Uterus (tissue), 4 donors: ENCODE data around the gene UBAP2. TPM values are rescaled to one million over a fixed set of nuclear protein-coding genes. Genes with fewer than 3 reads are reported as not detected.

ENCODE experiments used
- DNase-seq, 2 donors: peaks; one replicate each; pipeline ENCODE4 v3.0.0-alpha.2; 2019 to 2020
- H3K27ac ChIP-seq, 2 donors: fragments of 200-600 bp; sonication (generic); 1 replicate in 1 of 2; 2 replicates in 1 of 2; pipeline ENCODE4 v1.5.1; 2016 to 2018
- H3K27me3 ChIP-seq, 2 donors: fragments of 200-600 bp; sonication (generic); one replicate each; pipeline ENCODE4 v1.5.1; 2018 to 2019; ENCODE audit warnings: control low read depth in 1 of 2
- H3K36me3 ChIP-seq, 2 donors: fragments of 200-600 bp; sonication (generic); one replicate each; pipeline ENCODE4 v1.5.1; 2019; ENCODE audit warnings: control low read depth in 1 of 2
- H3K4me1 ChIP-seq, 2 donors: fragments of 200-600 bp; sonication (generic); one replicate each; pipeline ENCODE4 v1.5.1; 2018 to 2019; ENCODE audit warnings: control low read depth in 1 of 2
- H3K4me3 ChIP-seq, 2 donors: fragments of 200-600 bp; sonication (generic); 1 replicate in 1 of 2; 2 replicates in 1 of 2; pipeline ENCODE4 v1.5.1; 2018 to 2019; ENCODE audit warnings: mild to moderate bottlenecking in 1 of 2
- H3K9me3 ChIP-seq, 2 donors: fragments of 200-600 bp; sonication (generic); one replicate each; pipeline ENCODE4 v1.5.1; 2019; ENCODE audit warnings: control low read depth in 1 of 2
- CTCF ChIP-seq, 4 experiments: fragments of 200-600 bp in 2 of 4; fragments of 450-650 bp in 2 of 4; sonication (generic) in 2 of 4; IDR thresholded peaks; one replicate each; pipeline ENCODE4 v1.5.1; 2016 to 2019; ENCODE audit warnings: antibody characterized with exemption in 4 of 4, mild to moderate bottlenecking in 2 of 4, moderate library complexity in 1 of 4
- POLR2A ChIP-seq, 2 donors: fragments of 450-650 bp; IDR thresholded peaks; one replicate each; pipeline ENCODE4 v1.6.1; 2016; ENCODE audit warnings: antibody characterized with exemption in 2 of 2, mild to moderate bottlenecking in 1 of 2, moderate library complexity in 1 of 2
- intact Hi-C: fragments of 100-400 bp; cut with DNase I; formaldehyde crosslinking; loops from one replicate; pipeline ENCODE4 v1.15.1; 2023; ENCODE audit warnings: low total_unique reads
- total RNA-seq, 4 donors: library from RNA; depleted of rRNA in 3 of 4; stranded (reverse); fragments of >200 nt in 3 of 4; gene quantifications; one replicate each; pipeline versions ENCODE4 v1.1.0 to v1.2.4, GENCODE V29; 2014 to 2023
- donor health status: DM: yes; HTN: yes; CAD: no.

Gene UBAP2
- total RNA-seq, 4 donors from 2014 or later: 9.2 to 110 (median 51.3) TPM

- intact Hi-C loops: no loop called here
- TF ChIP-seq POLR2A (IDR thresholded peaks at IDR 0.05): no peak
- TF ChIP-seq CTCF (IDR thresholded peaks at IDR 0.05): no peak
Measured at GRCh38 chr9:33917036-33917435, 131.7 kb downstream of the UBAP2 start.

GRCh38 chr9:33914887-33915628, 133.6 kb downstream of the UBAP2 start:
- no peak for DNase-seq
- TF ChIP-seq POLR2A (IDR thresholded peaks at IDR 0.05) (no peak), CTCF (IDR thresholded peaks at IDR 0.05) (no peak)

More at GRCh38 chr9:33917036-33917435, 131.7 kb downstream of the UBAP2 start:
- H3K27me3 ChIP-seq: no peaks in the 10 kb centered on the region
- DNase-seq: no peak
- H3K36me3 ChIP-seq: no peaks in the 10 kb centered on the region
- no peak overlapping the region for H3K27ac ChIP-seq
- H3K4me3 ChIP-seq: no peak overlapping the region
- no peaks in the 10 kb centered on the region for H3K9me3 ChIP-seq
- no peaks in the 10 kb centered on the region for H3K4me1 ChIP-seq

GRCh38 chr9:33913541-33913940, 135.1 kb downstream of the UBAP2 start:
- intact Hi-C loops: no loop called here
- TF ChIP-seq POLR2A (IDR thresholded peaks at IDR 0.05) (no peak), CTCF (IDR thresholded peaks at IDR 0.05) (no peak)
- no peaks in the 10 kb centered on the region for H3K9me3 ChIP-seq
- no peak for DNase-seq
- peaks cover 0 to 3% of the 10 kb centered on the region in 2 donors for H3K4me1 ChIP-seq
- H3K4me3 ChIP-seq: no peak overlapping the region
- no peak overlapping the region for H3K27ac ChIP-seq
- no peaks in the 10 kb centered on the region for H3K27me3 ChIP-seq
- H3K36me3 ChIP-seq: no peaks in the 10 kb centered on the region

More at GRCh38 chr9:33914887-33915628, 133.6 kb downstream of the UBAP2 start:
- intact Hi-C loops: no loop called here
- H3K9me3 ChIP-seq: no peaks in the 10 kb centered on the region
- H3K4me3 ChIP-seq: no peak overlapping the region
- H3K27ac ChIP-seq: no peak overlapping the region
- no peaks in the 10 kb centered on the region for H3K27me3 ChIP-seq
- H3K36me3 ChIP-seq: no peaks in the 10 kb centered on the region
- H3K4me1 ChIP-seq: peaks cover 0 to under 1% of the 10 kb centered on the region in 2 donors

- no peaks in the 10 kb centered on the region for H3K9me3 ChIP-seq
- TF ChIP-seq POLR2A (IDR thresholded peaks at IDR 0.05) (no peak), CTCF (IDR thresholded peaks at IDR 0.05) (no peak)
- no peaks in the 10 kb centered on the region for H3K27me3 ChIP-seq
- no peak overlapping the region for H3K4me3 ChIP-seq
- no peak for DNase-seq
- no peak overlapping the region for H3K27ac ChIP-seq
- intact Hi-C loops: no loop called here
- H3K36me3 ChIP-seq: no peaks in the 10 kb centered on the region
- peaks cover 0 to 3% of the 10 kb centered on the region in 2 donors for H3K4me1 ChIP-seq
Measured at GRCh38 chr9:33908749-33909148, 139.9 kb downstream of the UBAP2 start.

- H3K4me3 ChIP-seq: no peak overlapping the region
- no peaks in the 10 kb centered on the region for H3K36me3 ChIP-seq
- H3K27ac ChIP-seq: no peak overlapping the region
- no peak for DNase-seq
- intact Hi-C loops: no loop called here
- no peak for TF ChIP-seq CTCF (IDR thresholded peaks at IDR 0.05)
- no peak for TF ChIP-seq POLR2A (IDR thresholded peaks at IDR 0.05)
- no peaks in the 10 kb centered on the region for H3K27me3 ChIP-seq
- H3K9me3 ChIP-seq: no peaks in the 10 kb centered on the region
- H3K4me1 ChIP-seq: peaks cover 0 to 3% of the 10 kb centered on the region in 2 donors
Measured at GRCh38 chr9:33908114-33908513, 140.6 kb downstream of the UBAP2 start.
